Kidney epithelial cell (primary cell): ENCODE results near the gene PLEKHA1. TPM values are rescaled to one million over a fixed set of nuclear protein-coding genes. Genes with fewer than 3 reads are reported as not detected.
A peak's percentile ranks its signal among the peaks of the same experiment; 100 is the strongest.

Source experiments
- DNase-seq: peaks from one replicate; pipeline ENCODE4 v3.0.0-alpha.2; 2010; ENCODE audit warnings: low read depth
- H3K27me3 ChIP-seq: 2 replicates; pipeline ENCODE4 v1.6.0; 2011; ENCODE audit warnings: low read length; ENCODE audit not compliant: control insufficient read depth, insufficient read depth
- H3K36me3 ChIP-seq: 2 replicates; pipeline ENCODE4 v1.5.1; 2011; ENCODE audit warnings: low read length; ENCODE audit not compliant: control insufficient read depth, insufficient read depth
- H3K4me3 ChIP-seq: 2 replicates; pipeline ENCODE4 v1.5.1; 2011; ENCODE audit warnings: low read depth, mild to moderate bottlenecking, control low read depth, low read length
- total RNA-seq: library from RNA; depleted of rRNA; stranded (reverse); fragments of >200 nt; gene quantifications from 2 replicates; pipeline ENCODE4 v1.2.3, GENCODE V29; 2015
- TF ChIP-seq, protein P1 (sequence below): IDR thresholded peaks from 2 replicates; pipeline ENCODE4 v1.5.1; 2011; ENCODE audit warnings: mild to moderate bottlenecking, moderate library complexity, low read length, control low read depth, inconsistent platforms; ENCODE audit not compliant: insufficient read depth, poor library complexity, severe bottlenecking

The PLEKHA1 gene
- total RNA-seq, 1 donor from 2014 or later, result 48.7 TPM

DNA sequence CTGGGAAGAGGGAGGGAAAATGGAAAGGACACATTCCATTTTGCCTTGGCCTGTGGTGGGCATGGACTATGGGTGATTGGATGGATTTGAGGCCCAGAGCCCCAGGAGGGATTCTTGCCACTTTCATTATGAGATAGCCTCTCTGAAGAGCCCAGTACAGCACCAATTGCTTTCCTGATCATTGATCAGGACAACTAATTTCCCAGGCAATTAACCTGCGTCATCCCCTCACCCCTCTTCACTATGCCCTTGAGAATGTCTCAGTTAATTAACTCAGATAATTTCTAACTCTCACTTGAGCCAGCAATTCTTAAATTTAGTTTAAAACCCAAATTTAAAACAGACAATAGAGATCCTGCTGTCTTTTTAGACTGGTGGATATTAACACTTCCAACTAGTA is 13.5 kb upstream of the PLEKHA1 start:
- H3K4me3 ChIP-seq, result no peak overlapping the region
- H3K36me3 ChIP-seq, result no peaks in the 10 kb centered on the region
- no peaks in the 10 kb centered on the region for H3K27me3 ChIP-seq
- TF ChIP-seq, protein P1, sequence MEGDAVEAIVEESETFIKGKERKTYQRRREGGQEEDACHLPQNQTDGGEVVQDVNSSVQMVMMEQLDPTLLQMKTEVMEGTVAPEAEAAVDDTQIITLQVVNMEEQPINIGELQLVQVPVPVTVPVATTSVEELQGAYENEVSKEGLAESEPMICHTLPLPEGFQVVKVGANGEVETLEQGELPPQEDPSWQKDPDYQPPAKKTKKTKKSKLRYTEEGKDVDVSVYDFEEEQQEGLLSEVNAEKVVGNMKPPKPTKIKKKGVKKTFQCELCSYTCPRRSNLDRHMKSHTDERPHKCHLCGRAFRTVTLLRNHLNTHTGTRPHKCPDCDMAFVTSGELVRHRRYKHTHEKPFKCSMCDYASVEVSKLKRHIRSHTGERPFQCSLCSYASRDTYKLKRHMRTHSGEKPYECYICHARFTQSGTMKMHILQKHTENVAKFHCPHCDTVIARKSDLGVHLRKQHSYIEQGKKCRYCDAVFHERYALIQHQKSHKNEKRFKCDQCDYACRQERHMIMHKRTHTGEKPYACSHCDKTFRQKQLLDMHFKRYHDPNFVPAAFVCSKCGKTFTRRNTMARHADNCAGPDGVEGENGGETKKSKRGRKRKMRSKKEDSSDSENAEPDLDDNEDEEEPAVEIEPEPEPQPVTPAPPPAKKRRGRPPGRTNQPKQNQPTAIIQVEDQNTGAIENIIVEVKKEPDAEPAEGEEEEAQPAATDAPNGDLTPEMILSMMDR, result no peak
- DNase-seq, result no peak

GRCh38 chr10:122362031-122362592 is 12.4 kb upstream of the PLEKHA1 start:
- TF ChIP-seq, protein P1, result no peak
- no peaks in the 10 kb centered on the region for H3K36me3 ChIP-seq
- H3K4me3 ChIP-seq, result no peak overlapping the region
- no peak for DNase-seq
- H3K27me3 ChIP-seq, result no peaks in the 10 kb centered on the region

DNA sequence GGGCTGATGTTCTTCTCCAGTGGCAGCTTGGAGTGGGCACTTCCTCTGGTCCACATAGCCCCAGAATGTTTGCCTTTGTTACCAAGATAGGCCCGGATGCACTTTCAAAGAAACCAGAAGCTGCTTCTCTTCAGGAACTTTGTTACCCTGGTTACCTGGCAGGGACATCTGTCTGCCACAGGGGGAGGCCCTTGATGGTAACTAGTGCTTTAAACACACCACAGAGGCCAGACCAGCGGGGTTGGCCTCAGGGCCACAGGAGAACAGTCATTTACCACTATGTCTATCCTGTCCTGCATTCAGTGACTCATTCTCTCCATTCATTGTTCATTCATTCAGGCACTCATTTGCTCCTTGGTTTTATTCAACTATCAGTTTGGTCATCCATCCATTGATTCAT is 11.9 kb upstream of the PLEKHA1 start:
- TF ChIP-seq, protein P1, result no peak
- Histone ChIP-seq H3K4me3 (no peak overlapping the region), H3K36me3 (no peaks in the 10 kb centered on the region), H3K27me3 (no peaks in the 10 kb centered on the region)
- peak; percentile 42 for DNase-seq

- TF ChIP-seq, protein P1, result no peak
- H3K4me3 ChIP-seq, result no peak overlapping the region
- H3K36me3 ChIP-seq, result no peaks in the 10 kb centered on the region
- H3K27me3 ChIP-seq, result no peaks in the 10 kb centered on the region
- no peak for DNase-seq
Measured at GRCh38 chr10:122363311-122363710, 11.2 kb upstream of the PLEKHA1 start.

- H3K4me3 ChIP-seq, result no peak overlapping the region
- no peak for DNase-seq
- TF ChIP-seq, protein P1, result no peak
Measured at GRCh38 chr10:122363722-122364463, 10.6 kb upstream of the PLEKHA1 start.

More at GRCh38 chr10:122363722-122364463, 10.6 kb upstream of the PLEKHA1 start:
- H3K27me3 ChIP-seq, result no peaks in the 10 kb centered on the region
- no peaks in the 10 kb centered on the region for H3K36me3 ChIP-seq
